ENCODE results near the gene LAMC2.

LAMC2 gene

DNA sequence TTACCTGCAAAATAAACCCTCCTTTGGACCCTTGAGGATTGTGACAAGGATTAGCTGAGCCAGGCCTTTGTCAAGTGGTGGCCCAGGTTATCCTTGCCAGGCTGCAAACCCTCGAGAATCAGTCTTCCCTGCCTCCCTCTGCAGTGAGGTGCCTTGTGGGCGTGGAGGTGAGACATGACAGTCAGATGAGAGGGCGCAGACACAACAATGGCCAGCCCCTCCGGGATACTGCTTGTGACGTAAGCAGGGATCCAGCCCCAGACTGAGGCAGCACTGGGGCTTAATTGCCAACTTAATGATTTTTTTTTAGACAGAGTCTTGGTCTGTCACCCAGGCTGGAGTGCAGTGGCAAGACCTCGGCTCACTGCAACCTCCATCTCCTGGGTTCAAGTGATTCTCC, 104.6 kb downstream of the LAMC2 start:
- no peak for DNase-seq

DNA sequence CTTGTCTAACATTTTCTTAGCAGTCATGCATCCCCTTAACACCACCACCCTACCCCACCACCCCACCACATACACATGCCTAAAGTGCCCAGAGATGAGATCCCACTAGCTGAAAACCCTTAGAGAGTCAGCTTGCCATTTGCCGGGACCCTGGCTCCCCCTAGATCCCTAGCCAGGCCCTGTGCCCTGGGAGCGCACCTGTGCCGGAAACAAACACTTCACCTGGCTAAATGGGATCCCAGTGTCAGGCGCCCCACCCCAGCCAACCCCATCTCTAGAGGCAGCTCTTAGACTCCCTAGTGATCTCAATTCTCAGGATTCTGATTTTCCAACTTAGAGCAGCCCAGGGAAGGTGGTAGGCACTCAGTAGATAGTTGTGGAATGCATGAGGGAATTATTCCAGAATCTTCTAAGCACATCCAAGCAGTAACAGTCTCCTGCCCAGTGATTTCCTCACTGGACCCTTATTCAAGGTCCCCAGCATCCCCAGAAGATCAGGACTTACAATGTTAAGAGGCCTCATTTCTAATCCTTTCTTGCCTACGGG, 105.2 kb downstream of the LAMC2 start:
- no peak for DNase-seq

DNA sequence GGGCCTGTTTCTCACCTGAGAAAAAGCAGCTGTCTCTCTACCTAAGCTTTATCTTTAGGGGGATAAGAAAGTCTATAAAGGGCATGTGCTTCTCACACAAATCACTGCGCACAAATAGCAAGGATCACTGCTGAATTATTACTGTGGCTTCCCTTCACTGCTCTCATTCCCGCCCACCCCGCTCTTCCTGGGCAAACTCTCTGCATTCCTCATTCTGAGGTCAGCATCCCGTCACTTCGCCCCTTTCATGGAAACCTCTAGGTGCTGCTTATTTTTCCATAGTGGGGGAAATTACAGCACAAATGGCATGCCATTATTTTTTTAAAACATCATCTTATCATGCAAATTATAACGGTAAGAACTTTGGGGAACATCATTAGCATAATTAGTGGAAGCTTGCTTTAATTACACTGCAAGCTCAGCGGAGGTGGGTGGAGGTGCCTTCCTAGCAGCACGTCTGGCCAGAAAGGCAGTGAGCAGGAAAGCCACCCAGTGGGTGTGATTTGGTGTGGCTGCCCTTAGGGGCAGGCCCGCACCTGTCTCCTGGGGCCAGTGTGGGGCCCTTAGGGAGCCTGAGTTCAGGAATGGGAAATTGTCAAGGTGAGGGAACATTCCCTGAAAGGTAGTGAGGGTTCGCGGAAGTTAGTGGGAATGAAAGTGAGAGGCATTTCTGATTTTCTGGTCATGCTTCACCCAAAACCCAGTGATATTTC, 105.9 kb downstream of the LAMC2 start:
- no peak for DNase-seq

DNA sequence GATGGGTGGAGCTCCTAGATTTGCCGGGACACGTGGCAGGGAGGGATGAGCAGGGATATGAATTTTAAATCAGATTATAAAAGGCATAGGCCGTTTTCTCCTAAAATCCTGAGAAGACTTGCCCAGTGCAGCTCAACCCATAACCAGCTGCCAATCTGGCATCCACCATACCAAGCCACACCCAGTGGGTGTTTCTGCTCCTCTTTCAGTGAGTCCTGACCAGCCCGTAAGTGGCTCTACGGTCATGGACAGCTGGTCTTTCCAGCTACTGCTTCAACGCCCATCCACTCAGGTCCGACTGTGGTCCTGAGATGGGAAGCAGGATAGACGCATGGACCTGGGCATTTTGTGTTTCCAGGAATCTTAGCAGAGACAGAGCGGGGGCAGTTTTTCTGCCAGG, 107.2 kb downstream of the LAMC2 start:
- DNase-seq, result no peak

DNA sequence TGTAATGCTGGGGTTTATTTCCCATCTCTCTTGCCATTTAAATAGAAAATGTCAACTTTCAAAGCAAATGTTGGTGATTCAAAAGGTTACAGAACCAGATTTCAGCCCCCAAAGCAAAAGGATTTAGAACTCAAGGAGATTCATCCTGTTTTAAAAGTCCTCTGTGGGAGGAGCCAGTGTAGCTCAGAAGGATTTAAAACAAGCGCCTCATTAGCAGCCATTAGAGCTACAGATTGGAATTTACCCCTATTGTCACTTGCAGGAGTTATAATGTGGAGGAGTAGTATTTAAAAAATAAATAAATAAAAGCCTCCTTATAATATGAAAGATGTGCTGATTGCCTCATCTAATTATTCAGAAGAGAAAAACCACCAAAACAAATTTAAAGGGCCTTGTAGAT, 107.8 kb downstream of the LAMC2 start:
- no peak for DNase-seq
